Bronchial epithelial cell (primary cell): Measurements from ENCODE around the gene ZIC1. TPM values are rescaled to one million over a fixed set of nuclear protein-coding genes. Genes with fewer than 3 reads are reported as not detected.

Source experiments
- DNase-seq: peaks from one replicate; pipeline ENCODE4 v3.0.0-alpha.2; 2010; ENCODE audit warnings: low read depth
- FAIRE-seq: peaks from 2 replicates; lab custom pipeline; 2011; peaks lifted over from hg19 to GRCh38; lab: Jason Lieb, UNC
- H3K27me3 ChIP-seq: 2 replicates; pipeline ENCODE4 v1.5.1; 2011; ENCODE audit warnings: low read length; ENCODE audit not compliant: control insufficient read depth, insufficient read depth
- H3K36me3 ChIP-seq: 2 replicates; pipeline ENCODE4 v1.5.1; 2011; ENCODE audit warnings: low read length; ENCODE audit not compliant: control insufficient read depth, insufficient read depth
- H3K4me3 ChIP-seq: 2 replicates; pipeline ENCODE4 v1.5.1; 2011; ENCODE audit warnings: mild to moderate bottlenecking, low read depth, low read length, control low read depth
- CTCF ChIP-seq: IDR thresholded peaks from 2 replicates; pipeline ENCODE4 v1.5.1; 2011; ENCODE audit warnings: mild to moderate bottlenecking, moderate library complexity, low read length, control low read depth, inconsistent platforms; ENCODE audit not compliant: insufficient read depth, severe bottlenecking
- total RNA-seq: library from RNA; depleted of rRNA; stranded (reverse); fragments of >200 nt; gene quantifications from 2 replicates; pipeline ENCODE4 v1.2.1, GENCODE V29; 2014

ZIC1 gene
- total RNA-seq, 1 donor from 2014 or later: not detected

GRCh38 chr3:147462856-147463255 lies 53.7 kb downstream of the ZIC1 start:
- DNase-seq (no peak), FAIRE-seq (no peak)
- Histone ChIP-seq H3K4me3 (no peak overlapping the region), H3K36me3 (no peaks in the 10 kb centered on the region), H3K27me3 (no peaks in the 10 kb centered on the region)
- no peak for TF ChIP-seq CTCF

Other genes starting within 250 kb of the ZIC1 start
- gene ZIC4, start 2.8 kb upstream of the ZIC1 start, total RNA-seq: not detected in 2 replicates